Activated naive CD4-positive, alpha-beta T cell treated with anti-CD3 and anti-CD28 coated beads, Interleukin-2, amount 10 ng/mL, durations not matched to agents 7 days and 5 days (primary cell): ENCODE data around the gene FUT6.

Experiments used
- CTCF ChIA-PET: fragments of 350-600 bp; sonication (Branson Sonifier 250); formaldehyde crosslinking; loops from one replicate; lab custom pipeline; 2021; ENCODE audit warnings: antibody characterized with exemption; lab: Charles Lee
- DNase-seq: peaks from one replicate; pipeline ENCODE4 v3.0.0-alpha.2; 2020
- H3K27ac Mint-ChIP-seq: one replicate; pipeline ENCODE4 v1.8.0; 2021; ENCODE audit warnings: mild to moderate bottlenecking, moderate library complexity, mixed read lengths
- H3K27me3 Mint-ChIP-seq: one replicate; pipeline ENCODE4 v1.8.0; 2021; ENCODE audit warnings: mild to moderate bottlenecking, mixed read lengths
- H3K36me3 Mint-ChIP-seq: one replicate; pipeline ENCODE4 v1.8.0; 2021; ENCODE audit warnings: mixed read lengths
- H3K4me1 Mint-ChIP-seq: one replicate; pipeline ENCODE4 v1.8.0; 2021; ENCODE audit warnings: mixed read lengths
- H3K4me3 Mint-ChIP-seq: one replicate; pipeline ENCODE4 v1.8.0; 2021; ENCODE audit warnings: mild to moderate bottlenecking, moderate library complexity, mixed read lengths
- H3K9me3 Mint-ChIP-seq: one replicate; pipeline ENCODE4 v1.8.0; 2021; ENCODE audit warnings: mixed read lengths

Gene FUT6

DNA sequence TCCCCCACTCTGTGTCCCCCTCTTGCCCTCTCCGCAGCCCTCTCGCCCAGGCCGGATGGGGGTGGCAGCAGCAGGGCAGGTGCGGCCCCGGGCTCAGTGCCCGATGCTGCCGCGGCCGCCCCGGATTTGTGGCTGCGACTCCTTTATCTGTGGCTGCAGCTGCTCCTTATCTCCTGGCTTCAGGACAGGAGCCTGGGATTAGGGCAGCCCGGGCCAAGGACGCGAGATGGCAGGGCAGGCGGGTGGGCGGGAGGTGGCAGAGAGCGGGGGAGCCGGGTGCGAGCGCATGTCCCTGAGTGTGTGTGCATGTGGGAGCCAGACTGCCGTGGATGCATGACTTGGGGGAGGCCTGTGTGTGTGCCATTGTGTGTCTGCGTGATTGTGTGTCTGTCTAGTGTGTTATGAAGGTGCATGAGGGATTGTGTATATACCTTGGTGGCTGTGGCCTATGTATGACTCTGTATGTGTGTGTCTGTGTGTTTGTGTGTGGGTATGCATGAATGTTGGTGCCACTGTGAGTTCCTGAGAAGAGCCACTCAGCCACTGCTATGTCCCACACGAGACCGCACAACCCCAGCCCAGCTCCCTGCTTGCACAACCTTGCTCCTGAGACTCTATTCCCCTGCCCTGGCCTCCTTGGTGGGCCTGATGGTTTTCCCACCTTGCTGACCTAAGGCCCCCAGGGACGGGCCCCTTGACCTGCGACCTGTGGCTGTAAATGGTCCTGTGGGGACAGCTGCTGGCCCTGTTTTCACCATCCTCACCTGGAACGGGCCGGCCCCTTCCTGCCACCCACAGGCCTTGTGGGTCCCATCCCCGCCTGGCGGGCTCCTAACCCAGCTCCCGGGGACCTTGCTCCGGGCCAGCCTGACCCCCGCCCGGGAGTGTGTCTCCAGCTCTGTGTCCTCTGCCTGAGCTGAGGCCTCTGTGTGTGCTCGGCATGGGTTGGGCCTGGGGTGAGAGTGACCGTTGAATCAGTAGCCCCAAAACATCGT is 40.0 kb downstream of the FUT6 start:
- Mint-ChIP-seq H3K27ac (no peak overlapping the region), H3K4me1 (peaks cover 24% of the 10 kb centered on the region), H3K27me3 (peaks cover 71% of the 10 kb centered on the region), H3K36me3 (no peaks in the 10 kb centered on the region), H3K9me3 (no peaks in the 10 kb centered on the region), H3K4me3 (no peak overlapping the region)
- no peak for DNase-seq
- CTCF ChIA-PET: no interaction called here

DNA sequence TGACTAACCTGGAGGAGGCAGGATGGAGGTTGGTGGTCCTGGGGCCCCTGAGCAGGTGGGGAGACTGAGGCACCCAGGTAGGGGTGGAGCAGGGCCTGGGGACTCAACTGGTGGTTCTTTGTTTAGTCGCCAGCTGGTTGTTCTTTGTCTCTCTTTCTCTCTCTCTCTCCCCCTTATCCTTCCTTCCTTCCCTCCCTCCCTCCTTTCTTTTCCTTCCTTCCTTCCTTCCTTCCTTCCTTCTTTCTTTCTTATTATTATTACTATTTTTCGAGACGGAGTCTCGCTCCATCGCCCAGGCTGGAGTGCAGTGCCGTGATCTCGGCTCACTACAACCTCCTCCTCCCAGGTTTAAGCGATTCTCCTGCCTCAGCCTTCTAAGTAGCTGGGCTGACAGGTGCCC is 41.3 kb downstream of the FUT6 start:
- H3K9me3 Mint-ChIP-seq: no peaks in the 10 kb centered on the region
- no peak for DNase-seq
- CTCF ChIA-PET: no interaction called here
- H3K27ac Mint-ChIP-seq: no peak overlapping the region
- H3K36me3 Mint-ChIP-seq: no peaks in the 10 kb centered on the region
- H3K4me1 Mint-ChIP-seq: peaks cover 13% of the 10 kb centered on the region
- peaks cover 58% of the 10 kb centered on the region for H3K27me3 Mint-ChIP-seq
- H3K4me3 Mint-ChIP-seq: no peak overlapping the region

DNA sequence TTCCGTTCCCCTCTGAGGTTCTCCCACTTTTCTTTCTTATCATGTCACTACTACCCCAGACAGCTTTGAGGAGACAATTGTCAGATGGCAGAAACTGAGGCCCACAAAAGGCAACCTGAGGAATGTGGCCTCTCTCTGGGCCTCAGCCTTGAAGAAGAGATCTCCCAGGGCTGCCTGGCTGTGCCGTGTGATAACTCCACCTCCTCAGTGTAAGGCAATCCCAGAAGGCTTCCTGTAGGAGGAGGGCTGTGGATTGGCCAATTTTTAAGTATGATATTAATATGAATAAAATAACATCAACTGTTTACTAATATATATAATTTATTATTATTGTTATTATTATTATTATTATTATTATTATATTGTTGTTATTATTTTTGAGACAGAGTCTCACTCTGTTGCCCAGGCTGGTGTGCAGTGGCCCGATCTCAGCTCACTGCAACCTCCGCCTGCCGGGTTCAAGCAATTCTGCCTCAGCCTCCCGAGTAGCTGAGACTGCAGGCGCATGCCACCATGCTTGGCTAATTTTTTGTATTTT is 44.1 kb downstream of the FUT6 start:
- Mint-ChIP-seq H3K27ac (no peak overlapping the region), H3K27me3 (peaks cover 37% of the 10 kb centered on the region), H3K4me3 (no peak overlapping the region), H3K9me3 (peaks cover 2% of the 10 kb centered on the region), H3K4me1 (peaks cover 7% of the 10 kb centered on the region), H3K36me3 (peaks cover 6% of the 10 kb centered on the region)
- DNase-seq: no peak
- CTCF ChIA-PET: interaction anchor here (0.6 to 4.9 kb wide), 4 partner anchors 8 to 212 kb away, joined by 3 to 31 read pairs (median 4); partner anchors contain the start of gene NRTN

DNA sequence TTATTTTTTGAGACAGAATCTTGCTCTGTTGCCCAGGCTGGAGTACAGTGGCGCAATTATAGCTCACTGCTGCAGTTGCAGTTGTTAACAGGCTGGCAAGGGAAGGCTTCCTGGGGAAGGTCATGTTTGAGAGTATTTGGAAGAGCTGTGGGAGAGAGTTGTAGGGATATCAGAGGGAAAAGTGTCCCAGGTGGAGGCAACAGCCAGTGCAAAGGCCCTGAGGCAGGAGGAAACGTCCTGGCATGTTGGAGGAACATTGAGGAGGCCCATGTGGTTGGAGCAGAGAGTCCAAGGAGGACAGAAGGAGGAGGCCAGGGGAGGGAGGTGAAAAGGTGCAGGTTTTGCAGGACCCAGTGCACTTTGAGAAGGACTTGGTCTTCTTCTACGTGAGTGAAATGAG is 46.3 kb downstream of the FUT6 start:
- peaks cover 16% of the 10 kb centered on the region for H3K4me1 Mint-ChIP-seq
- H3K27ac Mint-ChIP-seq: no peak overlapping the region
- CTCF ChIA-PET: interaction anchor here (1.5 to 4.9 kb wide), 2 partner anchors 11 to 103 kb away, joined by 3 to 31 read pairs; partner anchors contain the start of genes NRTN and RPL36
- H3K9me3 Mint-ChIP-seq: peaks cover 2% of the 10 kb centered on the region
- H3K36me3 Mint-ChIP-seq: peaks cover 18% of the 10 kb centered on the region
- peaks cover 17% of the 10 kb centered on the region for H3K27me3 Mint-ChIP-seq
- no peak overlapping the region for H3K4me3 Mint-ChIP-seq
- DNase-seq: no peak

DNA sequence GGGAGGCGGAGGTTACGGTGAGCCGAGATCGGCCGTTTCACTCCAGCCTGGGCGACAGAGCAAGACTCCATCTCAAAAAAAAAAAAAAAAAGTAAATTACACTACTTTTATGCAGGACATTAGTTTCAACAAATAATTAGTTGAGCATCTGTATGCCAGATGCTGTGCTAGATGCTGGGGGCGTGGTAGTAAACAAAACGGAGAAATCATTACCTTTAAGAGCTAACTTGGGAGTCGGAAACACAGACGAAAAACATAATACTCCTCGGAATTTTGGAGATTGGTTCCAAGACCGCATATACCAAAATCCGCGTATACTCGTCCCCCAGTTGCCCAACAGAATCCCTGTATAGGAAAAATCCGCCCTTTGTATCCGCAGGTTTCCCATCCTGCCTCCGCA is 47.3 kb downstream of the FUT6 start:
- peaks cover 2% of the 10 kb centered on the region for H3K9me3 Mint-ChIP-seq
- no peak overlapping the region for H3K4me3 Mint-ChIP-seq
- DNase-seq: no peak
- H3K36me3 Mint-ChIP-seq: peaks cover 21% of the 10 kb centered on the region
- peaks cover 16% of the 10 kb centered on the region for H3K4me1 Mint-ChIP-seq
- peaks cover 11% of the 10 kb centered on the region for H3K27me3 Mint-ChIP-seq
- CTCF ChIA-PET: interaction anchor here (4.9 kb wide), 1 partner anchor 11 kb away, joined by 31 read pairs; the partner anchor contains the start of gene NRTN
- no peak overlapping the region for H3K27ac Mint-ChIP-seq

DNA sequence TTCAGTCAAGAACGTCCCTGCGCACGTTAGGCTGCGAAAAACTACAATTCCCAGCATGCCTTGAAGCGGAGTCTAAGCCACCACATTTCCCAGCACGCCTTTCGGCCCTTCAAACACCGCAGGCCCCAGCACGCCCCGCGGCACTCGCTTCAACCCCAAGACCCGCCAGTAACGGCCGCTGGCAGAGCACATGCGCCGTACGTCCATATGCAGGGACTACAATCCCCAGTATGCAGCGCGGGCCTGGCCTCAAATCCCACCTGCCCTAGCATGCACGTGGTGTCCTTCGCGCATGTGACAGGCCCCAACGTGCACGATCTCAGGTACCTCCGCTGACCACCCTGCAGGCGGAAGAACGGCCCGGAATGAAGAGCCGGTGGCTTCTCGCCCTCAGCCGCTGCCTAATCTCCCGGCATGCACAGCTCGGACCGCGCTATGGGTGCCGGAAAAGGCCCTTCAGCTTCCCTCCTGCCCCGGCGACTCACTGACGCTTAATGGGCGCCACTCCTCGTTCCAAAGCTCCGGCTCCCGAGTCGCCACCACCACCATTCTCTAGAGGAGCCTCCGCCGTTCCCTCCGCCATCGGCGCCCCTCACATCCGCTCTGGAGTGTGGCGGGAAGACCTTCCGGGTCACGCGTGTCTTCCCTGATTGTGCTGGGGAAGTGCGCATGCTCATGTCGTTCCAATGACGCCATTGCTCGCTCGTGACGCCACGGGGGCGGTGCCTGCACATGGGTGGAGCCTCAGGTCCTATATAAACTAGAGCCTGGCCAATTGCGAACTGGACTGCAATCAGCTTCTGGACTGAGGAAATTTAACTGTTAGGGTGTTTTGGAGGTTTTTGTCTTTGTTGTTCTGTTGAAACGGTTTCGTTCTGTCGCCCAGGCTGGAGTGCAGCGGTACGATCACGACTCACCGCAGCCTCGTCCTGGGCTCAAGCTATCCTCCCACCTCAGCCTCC is 48.7 kb downstream of the FUT6 start, which contains the start of gene DUS3L:
Gene DUS3L (minus strand): TSS at position 605 of the 962 bp plus-strand sequence. CDS start 22 bp downstream, at position 583.
- Mint-ChIP-seq H3K27me3 (peaks cover 6% of the 10 kb centered on the region), H3K9me3 (peaks cover 2% of the 10 kb centered on the region), H3K4me3 (peak within 1 kb of the TSS; percentile 99), H3K4me1 (peaks cover 16% of the 10 kb centered on the region), H3K27ac (peak within 1 kb of the TSS; percentile 100), H3K36me3 (peaks cover 30% of the 10 kb centered on the region)
- CTCF ChIA-PET: interaction anchor here (0.8 to 1.1 kb wide), 2 partner anchors 13 to 17 kb away, joined by 3 to 5 read pairs; no protein-coding TSS in a partner anchor
- DNase-seq: peak; percentile 98

DNA sequence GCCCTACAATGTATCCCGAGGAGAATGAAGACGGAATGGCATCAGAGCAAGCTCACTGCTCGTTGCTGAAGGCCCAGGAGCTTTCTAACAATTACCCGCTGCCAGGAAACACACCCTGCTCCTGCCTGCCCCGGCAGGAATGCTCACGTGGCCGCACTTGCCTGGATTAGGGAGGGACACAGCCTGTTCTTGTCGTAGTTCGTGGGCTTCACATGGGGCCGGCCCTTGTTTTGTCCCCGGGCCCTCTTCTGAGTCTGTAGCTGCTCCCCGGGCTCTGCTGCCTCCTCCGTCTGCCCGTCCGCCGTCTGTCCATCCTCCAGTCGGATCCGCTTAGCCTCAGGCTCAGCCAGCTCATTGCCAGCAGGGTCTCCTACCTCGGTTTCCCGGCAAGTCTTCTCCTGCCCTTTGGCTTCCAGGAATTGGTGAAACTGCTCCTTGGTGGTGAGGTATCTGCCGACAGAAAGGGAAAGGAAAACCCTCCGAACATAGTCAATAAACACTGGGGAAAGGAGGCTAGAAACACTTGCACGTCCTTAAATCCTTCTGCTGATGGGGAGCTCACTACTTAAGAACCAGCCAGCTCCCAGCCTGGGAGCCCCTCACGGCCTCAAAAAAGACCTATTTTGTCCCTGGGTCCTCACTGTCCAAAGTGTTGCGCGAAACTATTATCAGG is 49.5 kb downstream of the FUT6 start:
- peak overlapping the region; percentile 99 for H3K4me3 Mint-ChIP-seq
- peaks cover 31% of the 10 kb centered on the region for H3K36me3 Mint-ChIP-seq
- peaks cover 16% of the 10 kb centered on the region for H3K4me1 Mint-ChIP-seq
- peaks cover 2% of the 10 kb centered on the region for H3K9me3 Mint-ChIP-seq
- peaks cover 6% of the 10 kb centered on the region for H3K27me3 Mint-ChIP-seq
- CTCF ChIA-PET: interaction anchor here (0.8 to 1.1 kb wide), 2 partner anchors 14 to 16 kb away, joined by 3 to 5 read pairs; no protein-coding TSS in a partner anchor
- DNase-seq: no peak
- H3K27ac Mint-ChIP-seq: peak overlapping the region; percentile 100

DNA sequence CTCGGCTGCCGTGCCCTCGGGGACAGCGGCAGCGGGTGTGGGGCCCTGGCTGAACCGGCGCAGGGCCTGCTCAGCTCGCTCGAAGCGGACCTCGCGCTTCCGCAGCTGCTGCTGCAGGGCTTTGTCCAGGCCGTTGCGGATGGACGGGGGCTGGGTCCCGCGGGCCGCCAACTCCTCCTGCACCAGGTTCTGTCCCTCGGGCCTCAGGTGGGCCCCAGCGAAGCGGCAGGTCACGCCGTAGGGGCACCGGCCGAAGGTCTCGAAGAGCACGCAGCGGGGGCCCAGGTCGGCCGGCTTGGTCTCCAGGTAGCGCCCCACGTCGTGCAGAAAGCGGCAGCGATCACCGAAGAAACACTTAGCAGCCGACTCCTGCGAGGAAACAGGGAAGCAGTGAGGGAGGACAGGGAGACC is 50.1 kb downstream of the FUT6 start:
- Mint-ChIP-seq H3K9me3 (peaks cover 2% of the 10 kb centered on the region), H3K4me1 (peaks cover 16% of the 10 kb centered on the region), H3K27ac (no peak overlapping the region), H3K36me3 (peaks cover 31% of the 10 kb centered on the region), H3K27me3 (peaks cover 6% of the 10 kb centered on the region), H3K4me3 (peak overlapping the region; percentile 99)
- no peak for DNase-seq
- CTCF ChIA-PET: interaction anchor here (1.1 kb wide), 1 partner anchor 15 kb away, joined by 3 read pairs; no protein-coding TSS in a partner anchor

DNA sequence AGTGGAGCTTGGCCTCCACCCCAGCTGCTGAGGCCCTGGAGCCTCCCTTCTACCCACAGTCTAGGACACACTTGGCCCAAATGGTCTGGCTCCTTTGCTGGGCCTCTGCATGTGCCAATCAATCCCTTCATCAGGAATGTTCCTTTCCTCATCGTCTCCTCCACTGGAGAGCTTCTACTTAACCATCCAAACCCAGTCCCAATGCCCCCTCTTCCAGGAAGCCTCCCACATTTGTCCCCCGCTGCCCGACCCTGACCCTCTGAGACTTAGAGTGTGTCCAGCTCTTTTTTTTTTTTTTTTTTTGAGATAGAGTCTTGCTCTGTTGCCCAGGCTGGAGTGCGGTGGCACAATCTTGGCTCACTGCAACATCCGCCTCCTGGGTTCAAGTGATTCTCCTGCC is 51.1 kb downstream of the FUT6 start:
- no peak for DNase-seq
- Mint-ChIP-seq H3K4me1 (peaks cover 16% of the 10 kb centered on the region), H3K9me3 (peaks cover 2% of the 10 kb centered on the region), H3K27ac (peak overlapping the region; percentile 17), H3K27me3 (peaks cover 6% of the 10 kb centered on the region), H3K36me3 (peaks cover 31% of the 10 kb centered on the region), H3K4me3 (no peak overlapping the region)
- CTCF ChIA-PET: no interaction called here

DNA sequence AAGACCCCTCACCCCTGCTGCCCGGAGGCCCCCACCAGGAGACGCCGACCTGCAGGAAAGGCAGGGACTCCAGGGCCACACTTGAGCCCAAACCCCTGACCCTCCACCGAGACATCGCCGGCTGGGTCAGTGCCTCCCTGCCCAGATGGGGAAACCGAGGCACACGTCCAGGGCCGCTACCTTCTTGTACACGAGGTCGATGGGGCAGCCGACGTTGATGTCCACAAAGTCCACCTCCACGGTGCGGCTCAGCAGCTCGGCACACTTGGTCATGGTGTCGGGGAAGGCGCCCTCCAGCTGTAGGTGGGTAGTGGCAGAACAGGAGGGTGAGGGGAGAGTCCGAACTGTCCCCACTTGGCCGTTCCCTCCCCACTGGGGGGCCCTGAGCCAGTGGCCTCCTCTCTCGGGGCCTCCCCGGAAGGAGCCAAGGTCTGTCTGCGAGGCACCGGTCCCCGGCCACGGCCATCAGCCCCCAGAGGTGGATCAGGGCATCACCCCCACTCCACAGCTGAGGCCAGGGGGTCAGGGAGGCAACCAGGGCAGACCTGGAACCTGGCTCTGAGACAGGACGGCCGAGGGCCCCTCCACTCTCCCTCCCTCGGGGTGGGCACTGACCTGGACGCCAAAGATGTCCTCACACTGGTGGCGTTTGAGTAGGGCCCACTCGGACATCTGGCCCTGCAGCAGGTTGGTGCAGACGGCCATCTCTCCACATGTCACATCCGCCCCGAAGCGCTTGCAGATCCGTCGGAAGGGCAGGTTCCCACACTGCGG is 51.9 kb downstream of the FUT6 start:
- CTCF ChIA-PET: no interaction called here
- Mint-ChIP-seq H3K27ac (no peak overlapping the region), H3K4me1 (peaks cover 16% of the 10 kb centered on the region), H3K4me3 (no peak overlapping the region), H3K27me3 (peaks cover 6% of the 10 kb centered on the region), H3K36me3 (peaks cover 31% of the 10 kb centered on the region), H3K9me3 (peaks cover 2% of the 10 kb centered on the region)
- no peak for DNase-seq

DNA sequence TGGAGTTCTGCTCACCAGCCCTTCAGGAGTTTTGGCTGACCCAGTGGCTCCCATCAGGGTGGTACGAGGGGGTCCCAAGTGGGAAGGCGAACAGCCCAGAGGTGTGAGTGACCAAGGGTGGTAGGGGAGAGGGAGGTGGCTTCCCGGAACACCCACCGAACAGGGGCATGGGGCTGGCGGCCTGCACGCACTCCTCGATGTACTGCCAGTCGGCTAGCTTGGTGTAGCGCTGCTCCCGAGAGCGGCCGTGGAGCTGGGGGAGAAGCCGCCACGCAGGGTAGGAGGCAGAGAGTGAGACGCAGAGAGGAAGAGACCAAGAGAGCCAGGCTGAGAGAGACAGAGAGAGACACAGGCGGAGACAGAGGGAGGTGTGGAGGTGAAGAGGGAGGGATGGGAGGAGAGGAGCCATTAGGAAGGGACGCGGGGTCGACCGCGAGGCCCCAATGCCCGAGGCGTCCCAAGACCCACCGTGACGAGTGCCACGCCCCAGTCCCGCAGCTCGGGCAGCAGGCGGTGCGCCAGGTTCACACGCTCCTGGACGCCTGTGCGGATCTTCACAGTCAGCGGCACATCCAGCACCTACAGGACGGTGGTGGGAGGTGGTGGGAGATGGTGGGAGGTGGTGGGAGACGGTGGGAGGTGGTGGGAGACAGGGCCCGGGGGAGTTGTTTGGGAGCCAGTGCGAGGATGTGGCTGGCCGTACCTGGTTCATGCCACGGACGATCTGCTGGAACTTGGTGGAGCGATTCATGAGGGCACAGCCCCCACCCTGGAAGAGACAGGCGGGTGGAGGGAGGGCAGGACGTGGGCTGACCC is 52.7 kb downstream of the FUT6 start:
- H3K9me3 Mint-ChIP-seq: peaks cover 2% of the 10 kb centered on the region
- CTCF ChIA-PET: no interaction called here
- peaks cover 16% of the 10 kb centered on the region for H3K4me1 Mint-ChIP-seq
- no peak overlapping the region for H3K27ac Mint-ChIP-seq
- H3K4me3 Mint-ChIP-seq: no peak overlapping the region
- no peak for DNase-seq
- peaks cover 31% of the 10 kb centered on the region for H3K36me3 Mint-ChIP-seq
- H3K27me3 Mint-ChIP-seq: peaks cover 6% of the 10 kb centered on the region

DNA sequence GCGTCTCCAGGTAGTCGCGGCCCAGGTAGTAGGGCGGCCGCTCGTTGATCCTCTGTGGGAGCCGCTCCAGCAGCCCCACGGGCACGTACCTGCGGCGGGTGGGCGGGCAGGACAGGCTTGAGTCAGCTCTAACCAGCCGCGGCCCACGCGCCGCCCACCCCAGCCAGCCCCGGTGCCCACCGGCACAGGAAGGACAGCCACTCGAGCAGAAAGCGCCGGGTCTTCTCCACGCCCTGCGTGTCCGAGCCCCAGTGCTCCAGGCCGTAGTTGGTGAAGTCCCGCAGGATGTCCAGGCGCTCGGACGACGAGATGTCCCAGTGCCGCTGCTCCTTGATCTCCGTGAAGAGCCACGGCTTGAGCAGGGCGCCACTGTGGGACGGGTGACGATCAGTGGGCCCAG is 54.1 kb downstream of the FUT6 start:
- Mint-ChIP-seq H3K36me3 (peaks cover 25% of the 10 kb centered on the region), H3K9me3 (no peaks in the 10 kb centered on the region), H3K4me3 (no peak overlapping the region), H3K27me3 (no peaks in the 10 kb centered on the region), H3K4me1 (peaks cover 11% of the 10 kb centered on the region), H3K27ac (no peak overlapping the region)
- DNase-seq: no peak
- CTCF ChIA-PET: no interaction called here
